ENCODE measurements around the gene LILRA2. TPM values are rescaled to one million over a fixed set of nuclear protein-coding genes. Genes with fewer than 3 reads are reported as not detected.
A peak's percentile ranks its signal among the peaks of the same experiment; 100 is the strongest.

Gene LILRA2
- total and polyA plus RNA-seq, 10 of the 15 experiments (the other 5 are each of a cell fraction or from before 2014, with no cell fraction given): 0.16 to 1.8 (median 0.43) TPM

DNA sequence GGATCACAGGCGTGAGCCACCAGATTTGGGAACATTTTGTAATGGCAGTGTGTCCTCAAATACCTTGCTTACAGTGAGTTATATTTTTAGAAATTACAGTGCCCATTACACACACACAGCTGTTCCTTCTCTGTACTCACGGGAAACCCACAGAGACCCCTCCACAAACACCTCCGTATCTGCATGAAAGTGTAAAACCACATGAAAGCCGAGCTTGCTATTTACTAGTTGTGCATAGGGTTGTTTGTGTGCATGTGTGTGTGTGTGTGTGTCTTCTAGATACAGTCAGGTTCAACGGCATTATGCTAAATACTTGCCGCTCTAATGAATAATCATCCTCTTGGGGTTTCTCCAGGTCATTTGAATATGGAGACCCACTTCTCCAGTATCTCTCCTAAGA is 22.3 kb upstream of the LILRA2 start:
- intact Hi-C loops (cut with micrococcal nuclease; ENCODE audit: unreplicated experiment): loop anchor here (2.0 to 5.0 kb wide), 4 partner anchors 16 to 69 kb away; no protein-coding TSS in a partner anchor
- BruUV-seq (replicated peaks): no TSS peak
- Histone ChIP-seq H3K9ac (ENCODE audit: control insufficient read depth, insufficient read depth, low read length) (peak overlapping the region; percentile 30; the same call in 1 of the 2 replicates), H3K4me1 (ENCODE audit: control insufficient read depth, insufficient read depth, low read length) (peaks cover 24% of the 10 kb centered on the region), H3K27ac (ENCODE audit: control insufficient read depth, insufficient read depth) (peak overlapping the region; percentile 33), H2AFZ (ENCODE audit: control insufficient read depth, low read depth, low read length) (no peak overlapping the region), H3K4me2 (ENCODE audit: control insufficient read depth, insufficient read depth) (peak overlapping the region; percentile 68), H3K27me3 (replicated peaks in 1 of 2; ENCODE audit: control insufficient read depth in 2 of 2, insufficient read depth in 2 of 2, low read length in 1 of 2) (no peaks in the 10 kb centered on the region), H3K36me3 (ENCODE audit: control insufficient read depth in 2 of 2, insufficient read depth in 2 of 2, low read length in 1 of 2) (no peaks in the 10 kb centered on the region), H3K9me3 (replicated peaks; ENCODE audit: control insufficient read depth, insufficient read depth, low read length) (no peaks in the 10 kb centered on the region), H4K20me1 (ENCODE audit: control insufficient read depth, insufficient read depth) (no peaks in the 10 kb centered on the region), H3K79me2 (ENCODE audit: control insufficient read depth, insufficient read depth, low read length) (no peaks in the 10 kb centered on the region), H3K4me3 (peak overlapping the region; percentile 48; the same call in 1 of the 2 replicates)
- ChIA-PET RAD21 (ENCODE audit: unreplicated experiment) (interaction anchor here (0.8 to 1.9 kb wide), 5 partner anchors 32 to 103 kb away, joined by 3 to 17 read pairs (median 4); no protein-coding TSS in a partner anchor), CTCF (interaction anchor here (0.8 to 1.9 kb wide), 9 partner anchors 22 to 123 kb away, joined by 3 to 9 read pairs (median 3); partner anchors contain the start of gene LILRA2), SMC1A (ENCODE audit: uncharacterized antibody, unreplicated experiment) (interaction anchor here (0.6 to 2.4 kb wide), 12 partner anchors 16 to 705 kb away, joined by 3 to 19 read pairs (median 4); no protein-coding TSS in a partner anchor), POLR2A (interaction anchor here (0.8 to 1.4 kb wide), 6 partner anchors 18 to 71 kb away, joined by 3 to 9 read pairs (median 3); no protein-coding TSS in a partner anchor)
- 3% methylated on average over 6 of the region's 6 CpGs for WGBS (ENCODE audit: insufficient coverage, insufficient replicate concordance, low lambda C conversion rate, missing lambda C conversion rate)
- in situ Hi-C loops (cut with MboI): no loop called here
- FAIRE-seq (peak; percentile 97), DNase-seq (ENCODE audit: low read depth, low spot score) (peak; percentile 67), ATAC-seq (peak; percentile 76)
- TF ChIP-seq FOS (IDR thresholded peaks at IDR 0.05; ENCODE audit: borderline replicate concordance, extremely low read depth, insufficient read length) (no peak), IRF3 (IDR thresholded peaks at IDR 0.05) (no peak), E2F8 (IDR thresholded peaks at IDR 0.05; ENCODE audit: low read depth, partially characterized antibody) (no peak), SREBF1 (IDR thresholded peaks at IDR 0.05; ENCODE audit: low read length) (no peak), ASH2L (IDR thresholded peaks at IDR 0.05; ENCODE audit: borderline replicate concordance, low read depth) (no peak), NFYA (IDR thresholded peaks at IDR 0.05; ENCODE audit: borderline replicate concordance, low read depth, low read length) (no peak), DPF2 (IDR thresholded peaks at IDR 0.05) (no peak), TBL1XR1 (IDR thresholded peaks at IDR 0.05; ENCODE audit: low read depth, low read length) (peak; percentile 90), STAT3 (IDR thresholded peaks at IDR 0.05; ENCODE audit: low read depth, low read length) (no peak), TCF7 (IDR thresholded peaks at IDR 0.05; ENCODE audit: borderline replicate concordance) (peak; percentile 99), EGR1 (IDR thresholded peaks at IDR 0.05; ENCODE audit: borderline replicate concordance in 1 of 2, low read depth in 2 of 2, low read length in 2 of 2) (no peak), KDM1A (IDR thresholded peaks at IDR 0.05; ENCODE audit: borderline replicate concordance) (no peak), ATF7 (IDR thresholded peaks at IDR 0.05; ENCODE audit: low read depth) (peak; percentile 75), JUNB (IDR thresholded peaks at IDR 0.05) (peak; percentile 35)
- TF ChIP-seq, protein P1, sequence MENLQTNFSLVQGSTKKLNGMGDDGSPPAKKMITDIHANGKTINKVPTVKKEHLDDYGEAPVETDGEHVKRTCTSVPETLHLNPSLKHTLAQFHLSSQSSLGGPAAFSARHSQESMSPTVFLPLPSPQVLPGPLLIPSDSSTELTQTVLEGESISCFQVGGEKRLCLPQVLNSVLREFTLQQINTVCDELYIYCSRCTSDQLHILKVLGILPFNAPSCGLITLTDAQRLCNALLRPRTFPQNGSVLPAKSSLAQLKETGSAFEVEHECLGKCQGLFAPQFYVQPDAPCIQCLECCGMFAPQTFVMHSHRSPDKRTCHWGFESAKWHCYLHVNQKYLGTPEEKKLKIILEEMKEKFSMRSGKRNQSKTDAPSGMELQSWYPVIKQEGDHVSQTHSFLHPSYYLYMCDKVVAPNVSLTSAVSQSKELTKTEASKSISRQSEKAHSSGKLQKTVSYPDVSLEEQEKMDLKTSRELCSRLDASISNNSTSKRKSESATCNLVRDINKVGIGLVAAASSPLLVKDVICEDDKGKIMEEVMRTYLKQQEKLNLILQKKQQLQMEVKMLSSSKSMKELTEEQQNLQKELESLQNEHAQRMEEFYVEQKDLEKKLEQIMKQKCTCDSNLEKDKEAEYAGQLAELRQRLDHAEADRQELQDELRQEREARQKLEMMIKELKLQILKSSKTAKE (IDR thresholded peaks at IDR 0.05; ENCODE audit: low read depth, poor library complexity, severe bottlenecking): peak; percentile 43

Data from GM12878 (cell line).